BLaER1 (cell line): ENCODE data around the gene PRR15L.
A peak's percentile ranks its signal among the peaks of the same experiment; 100 is the strongest.

Experiments used
- H3K27ac ChIP-seq: shearing (Covaris generic); formaldehyde crosslinking; 2 replicates; pipeline ENCODE4 v1.8.1; 2022
- H3K27me3 ChIP-seq: shearing (Covaris generic); formaldehyde crosslinking; 2 replicates; pipeline ENCODE4 v1.8.1; 2022
- H3K36me3 ChIP-seq: shearing (Covaris generic); formaldehyde crosslinking; 2 replicates; pipeline ENCODE4 v1.8.1; 2022
- H3K4me1 ChIP-seq: shearing (Covaris generic); formaldehyde crosslinking; 2 replicates; pipeline ENCODE4 v1.8.1; 2022
- H3K4me2 ChIP-seq: shearing (Covaris generic); formaldehyde crosslinking; 2 replicates; pipeline ENCODE4 v1.8.1; 2022
- H3K4me3 ChIP-seq: shearing (Covaris generic); formaldehyde crosslinking; 2 replicates; pipeline ENCODE4 v1.8.1; 2022
- H3K9ac ChIP-seq: shearing (Covaris generic); formaldehyde crosslinking; 2 replicates; pipeline ENCODE4 v1.8.1; 2022
- H3K9me3 ChIP-seq: shearing (Covaris generic); formaldehyde crosslinking; 2 replicates; pipeline ENCODE4 v1.8.1; 2022
- H4K20me1 ChIP-seq: shearing (Covaris generic); formaldehyde crosslinking; 2 replicates; pipeline ENCODE4 v1.8.1; 2022
- Cebpa-rat ChIP-seq: shearing (Covaris generic); IDR thresholded peaks from 2 replicates; pipeline ENCODE4 v1.8.1; 2022

The PRR15L gene

DNA sequence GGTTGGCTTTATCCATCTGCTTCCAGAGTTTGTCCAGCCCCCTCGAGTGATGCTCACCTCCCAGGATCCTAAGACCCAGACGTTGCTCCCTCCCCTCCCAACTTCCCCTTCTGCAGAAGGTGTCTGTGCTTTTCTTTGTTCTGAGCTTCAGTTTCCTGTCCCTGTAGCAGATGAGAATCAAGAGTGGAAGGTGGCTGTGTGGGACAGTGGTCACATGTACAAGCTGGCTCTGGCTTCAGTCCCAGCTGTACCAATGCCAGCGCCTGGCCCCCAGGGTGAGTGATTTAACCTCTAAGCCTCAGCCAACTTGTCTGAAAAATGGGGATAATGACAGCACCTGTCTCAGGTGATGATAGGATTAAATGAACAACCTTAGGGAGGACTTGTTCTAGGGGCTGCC lies 7.7 kb downstream of the PRR15L start:
- H4K20me1 ChIP-seq = no peaks in the 10 kb centered on the region
- no peak overlapping the region for H3K9ac ChIP-seq
- H3K4me1 ChIP-seq = peaks cover 39% of the 10 kb centered on the region
- H3K4me3 ChIP-seq = no peak overlapping the region
- H3K27ac ChIP-seq = no peak overlapping the region
- peaks cover 44% of the 10 kb centered on the region for H3K36me3 ChIP-seq
- H3K4me2 ChIP-seq = peak overlapping the region; percentile 75
- no peak for TF ChIP-seq Cebpa-rat
- no peaks in the 10 kb centered on the region for H3K9me3 ChIP-seq
- no peaks in the 10 kb centered on the region for H3K27me3 ChIP-seq

DNA sequence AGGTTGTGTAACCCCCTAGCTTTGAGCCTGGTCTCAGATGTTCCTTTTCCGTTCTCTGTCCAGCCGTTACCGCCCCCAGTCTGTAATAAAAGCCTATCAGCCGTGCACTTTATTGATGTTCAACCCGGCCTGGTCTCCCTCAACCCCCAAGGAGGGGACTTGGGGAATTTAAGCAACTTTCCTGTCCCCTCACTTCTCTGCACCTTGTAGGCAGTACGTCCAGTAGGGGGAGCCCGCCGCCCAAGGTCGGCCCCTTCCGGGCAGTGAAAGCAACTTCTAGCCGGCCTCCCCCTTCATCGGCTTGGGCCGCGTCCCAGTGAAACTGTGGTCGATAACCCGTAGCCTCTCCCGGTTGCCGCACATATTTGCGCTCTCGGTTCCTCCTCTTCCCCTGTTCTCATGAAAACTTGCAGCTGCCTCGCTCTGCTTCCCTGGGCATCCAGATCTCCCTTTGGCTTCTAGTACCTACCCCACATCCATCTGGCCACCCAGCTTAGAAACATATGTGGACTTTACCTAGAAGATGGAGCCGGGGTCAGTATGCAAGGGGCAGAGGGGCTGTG lies 8.4 kb downstream of the PRR15L start:
- TF ChIP-seq Cebpa-rat = no peak
- H3K27ac ChIP-seq = peak overlapping the region; percentile 20; the same call in 1 of the 2 replicates
- peaks cover 51% of the 10 kb centered on the region for H3K36me3 ChIP-seq
- peaks cover 45% of the 10 kb centered on the region for H3K4me1 ChIP-seq
- H3K9me3 ChIP-seq = no peaks in the 10 kb centered on the region
- H3K27me3 ChIP-seq = no peaks in the 10 kb centered on the region
- H4K20me1 ChIP-seq = no peaks in the 10 kb centered on the region
- H3K4me3 ChIP-seq = 0 out of 2 replicates have a peak overlapping the region, but pooled peaks have one; percentile 27
- H3K4me2 ChIP-seq = peak overlapping the region; percentile 75
- H3K9ac ChIP-seq = peak overlapping the region; percentile 47

DNA sequence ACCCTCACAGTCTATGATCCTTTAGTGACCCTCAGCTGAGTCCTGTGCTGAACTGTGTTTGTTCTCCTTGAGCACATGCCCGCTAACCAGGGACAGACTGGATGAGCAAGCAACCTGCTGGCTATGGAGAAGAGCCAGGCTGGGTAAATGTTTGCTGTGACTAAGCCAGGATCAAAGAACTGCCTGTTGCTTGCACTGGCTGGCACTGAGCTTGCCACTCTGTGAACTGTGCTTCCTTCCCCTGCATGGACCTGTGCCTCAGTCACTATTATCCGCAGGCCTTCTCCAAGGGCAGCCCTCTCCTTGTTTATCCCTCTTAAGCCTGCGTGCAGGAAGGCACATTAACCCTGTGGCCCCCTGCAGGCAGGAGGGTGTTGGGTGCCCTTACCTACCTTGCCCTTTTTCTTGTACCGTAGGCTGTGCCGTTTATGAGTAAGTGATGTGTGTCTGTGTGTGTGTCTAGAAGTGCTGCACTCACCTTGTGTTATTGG lies 8.9 kb downstream of the PRR15L start:
- Histone ChIP-seq H3K4me2 (peak overlapping the region; percentile 75), H3K27me3 (no peaks in the 10 kb centered on the region), H3K27ac (peak overlapping the region; percentile 20; the same call in 1 of the 2 replicates), H3K36me3 (peaks cover 51% of the 10 kb centered on the region), H3K4me1 (peaks cover 48% of the 10 kb centered on the region), H4K20me1 (no peaks in the 10 kb centered on the region), H3K9me3 (no peaks in the 10 kb centered on the region), H3K9ac (peak overlapping the region; percentile 47), H3K4me3 (0 out of 2 replicates have a peak overlapping the region, but pooled peaks have one; percentile 27)
- TF ChIP-seq Cebpa-rat = no peak

GRCh38 chr17:47946929-47947397 lies 10.7 kb downstream of the PRR15L start:
- Histone ChIP-seq H3K4me3 (no peak overlapping the region), H3K9ac (no peak overlapping the region), H3K27ac (no peak overlapping the region), H3K9me3 (no peaks in the 10 kb centered on the region), H3K27me3 (no peaks in the 10 kb centered on the region), H4K20me1 (no peaks in the 10 kb centered on the region), H3K36me3 (peaks cover 50% of the 10 kb centered on the region), H3K4me2 (no peak overlapping the region), H3K4me1 (peaks cover 64% of the 10 kb centered on the region)
- TF ChIP-seq Cebpa-rat = no peak

DNA sequence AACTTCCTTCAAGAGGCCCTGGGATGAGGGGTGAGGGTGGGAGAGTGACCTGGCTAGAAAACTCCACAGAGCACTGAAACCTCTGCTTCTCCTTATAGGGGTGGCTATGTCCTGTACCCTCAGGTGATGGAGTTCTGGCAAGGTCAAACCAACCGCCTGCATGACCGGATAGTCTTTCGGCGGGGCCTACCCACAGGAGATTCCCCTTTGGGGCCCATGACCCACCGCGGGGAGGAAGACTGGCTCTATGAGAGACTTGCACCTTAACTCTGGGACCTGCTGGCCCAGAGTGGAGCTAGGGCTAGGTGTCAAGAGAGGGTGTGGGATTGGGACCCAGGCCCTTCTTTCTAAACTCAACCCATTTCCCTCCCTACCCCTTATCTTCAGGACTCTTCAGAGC lies 11.2 kb downstream of the PRR15L start:
- H4K20me1 ChIP-seq = no peaks in the 10 kb centered on the region
- H3K4me3 ChIP-seq = no peak overlapping the region
- no peak overlapping the region for H3K27ac ChIP-seq
- H3K36me3 ChIP-seq = peaks cover 48% of the 10 kb centered on the region
- H3K4me2 ChIP-seq = peak overlapping the region; percentile 53; the same call in 1 of the 2 replicates
- H3K9me3 ChIP-seq = no peaks in the 10 kb centered on the region
- H3K9ac ChIP-seq = no peak overlapping the region
- no peak for TF ChIP-seq Cebpa-rat
- H3K27me3 ChIP-seq = no peaks in the 10 kb centered on the region
- H3K4me1 ChIP-seq = peaks cover 67% of the 10 kb centered on the region

DNA sequence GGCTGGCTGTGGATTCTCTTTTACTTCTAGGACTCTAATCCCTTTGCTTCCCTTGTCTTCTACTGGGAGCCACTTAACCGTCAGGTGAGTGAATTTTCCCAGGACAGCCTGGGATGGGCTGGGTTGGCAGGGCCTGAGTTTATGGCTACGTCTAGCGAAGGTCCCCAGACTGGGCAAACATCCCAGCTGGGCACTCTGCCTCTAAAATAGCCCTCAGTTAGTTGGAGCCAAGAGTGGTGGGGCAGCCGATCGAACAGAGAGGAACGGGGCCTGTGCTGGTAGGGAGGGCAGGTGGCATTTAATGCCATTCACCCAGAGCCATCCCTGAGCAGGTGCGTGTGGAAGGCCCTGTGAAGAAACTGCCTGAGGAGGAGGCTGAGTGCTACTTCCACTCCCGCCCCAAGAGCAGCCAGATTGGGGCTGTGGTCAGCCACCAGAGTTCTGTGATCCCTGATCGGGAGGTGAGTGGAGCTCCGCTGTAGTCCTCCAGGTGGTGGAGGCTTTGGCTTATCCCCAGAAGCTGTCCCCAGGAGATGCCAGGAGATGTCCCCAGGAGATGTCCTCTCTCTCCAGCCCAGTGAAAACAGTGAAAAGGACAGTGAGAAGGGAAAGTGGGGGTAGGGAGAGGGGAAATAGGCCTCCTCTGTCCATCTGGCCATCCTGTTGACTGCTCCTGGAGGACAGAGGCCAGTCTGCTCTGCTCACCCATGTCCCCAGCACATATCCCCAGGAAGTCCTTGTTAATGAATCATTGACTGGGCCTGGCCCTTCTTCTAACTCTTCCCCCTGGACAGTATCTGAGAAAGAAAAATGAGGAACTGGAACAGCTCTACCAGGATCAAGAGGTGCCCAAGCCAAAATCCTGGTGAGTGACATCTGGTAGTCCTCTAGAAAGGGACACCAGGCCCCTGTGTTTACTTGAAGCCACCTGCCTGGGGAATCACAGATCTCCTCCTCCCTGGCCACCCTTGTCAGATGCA lies 11.9 kb downstream of the PRR15L start:
- no peak overlapping the region for H3K4me3 ChIP-seq
- no peaks in the 10 kb centered on the region for H3K9me3 ChIP-seq
- H3K9ac ChIP-seq = peak overlapping the region; percentile 21; the same call in 1 of the 2 replicates
- peaks cover 44% of the 10 kb centered on the region for H3K36me3 ChIP-seq
- peaks cover 71% of the 10 kb centered on the region for H3K4me1 ChIP-seq
- peak overlapping the region; percentile 61 for H3K27ac ChIP-seq
- H4K20me1 ChIP-seq = no peaks in the 10 kb centered on the region
- peak overlapping the region; percentile 53 for H3K4me2 ChIP-seq
- H3K27me3 ChIP-seq = no peaks in the 10 kb centered on the region
- TF ChIP-seq Cebpa-rat = no peak

- peak overlapping the region; percentile 21; the same call in 1 of the 2 replicates for H3K9ac ChIP-seq
- H3K4me2 ChIP-seq = peak overlapping the region; percentile 53
- no peak for TF ChIP-seq Cebpa-rat
- H3K27ac ChIP-seq = peak overlapping the region; percentile 61
- no peak overlapping the region for H3K4me3 ChIP-seq
- H3K27me3 ChIP-seq = no peaks in the 10 kb centered on the region
- no peaks in the 10 kb centered on the region for H3K9me3 ChIP-seq
- H3K4me1 ChIP-seq = peaks cover 74% of the 10 kb centered on the region
- no peaks in the 10 kb centered on the region for H4K20me1 ChIP-seq
- peaks cover 44% of the 10 kb centered on the region for H3K36me3 ChIP-seq
Measured at GRCh38 chr17:47945080-47945479, 12.6 kb downstream of the PRR15L start.

DNA sequence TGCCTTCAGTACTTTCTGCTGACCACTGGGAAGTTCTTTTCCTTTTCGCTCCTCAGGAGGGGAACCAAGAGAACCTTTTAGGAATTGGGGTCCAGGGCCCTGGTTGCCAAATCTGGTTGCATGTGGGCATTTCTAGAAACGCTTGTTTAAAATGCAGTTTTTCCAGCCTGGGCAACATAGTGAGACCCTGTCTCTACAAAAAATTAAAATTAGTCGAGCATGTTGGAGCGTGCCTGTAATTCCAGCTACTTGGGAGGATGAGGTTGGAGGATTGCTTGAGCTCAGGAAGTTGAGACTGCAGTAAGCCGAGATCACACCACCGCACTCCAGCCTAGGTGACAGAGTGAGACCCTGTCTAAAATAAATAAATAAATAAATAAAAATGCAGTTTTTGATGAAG lies 15.1 kb downstream of the PRR15L start:
- no peaks in the 10 kb centered on the region for H3K27me3 ChIP-seq
- peaks cover 60% of the 10 kb centered on the region for H3K4me1 ChIP-seq
- peak overlapping the region; percentile 82 for H3K4me3 ChIP-seq
- H3K9ac ChIP-seq = peak overlapping the region; percentile 80
- TF ChIP-seq Cebpa-rat = no peak
- no peak overlapping the region for H3K27ac ChIP-seq
- peak overlapping the region; percentile 94 for H3K4me2 ChIP-seq
- peaks cover 36% of the 10 kb centered on the region for H3K36me3 ChIP-seq
- H4K20me1 ChIP-seq = no peaks in the 10 kb centered on the region
- H3K9me3 ChIP-seq = no peaks in the 10 kb centered on the region

- H3K36me3 ChIP-seq = peaks cover 36% of the 10 kb centered on the region
- peak overlapping the region; percentile 80 for H3K9ac ChIP-seq
- H4K20me1 ChIP-seq = no peaks in the 10 kb centered on the region
- TF ChIP-seq Cebpa-rat = no peak
- H3K4me2 ChIP-seq = peak overlapping the region; percentile 94
- peak overlapping the region; percentile 82 for H3K4me3 ChIP-seq
- H3K4me1 ChIP-seq = peaks cover 60% of the 10 kb centered on the region
- no peaks in the 10 kb centered on the region for H3K27me3 ChIP-seq
- H3K27ac ChIP-seq = peak overlapping the region; percentile 75
- no peaks in the 10 kb centered on the region for H3K9me3 ChIP-seq
Measured at GRCh38 chr17:47942096-47942510, 15.6 kb downstream of the PRR15L start.
